CD4-positive, alpha-beta memory T cell (primary cell): Measurements from ENCODE around the gene BDNF. TPM values are rescaled to one million over a fixed set of nuclear protein-coding genes. Genes with fewer than 3 reads are reported as not detected.

Source experiments
- CTCF ChIA-PET: fragments of 350-600 bp; sonication (Branson Sonifier 250); formaldehyde crosslinking; loops from one replicate; lab custom pipeline; 2021; ENCODE audit warnings: inconsistent platforms; ENCODE audit not compliant: partially characterized antibody; lab: Charles Lee
- POLR2A ChIA-PET: fragments of 350-600 bp; sonication (Branson Sonifier 250); formaldehyde crosslinking; loops from one replicate; lab custom pipeline; 2021; ENCODE audit not compliant: partially characterized antibody; lab: Charles Lee
- DNase-seq, 5 donors: peaks; one replicate each; pipeline versions ENCODE4 v3.0.0 to v3.0.0-alpha.2; 2020 to 2022; ENCODE audit warnings: mixed read lengths in 1 of 5
- H3K27ac ChIP-seq: one replicate; pipeline ENCODE4 v1.7.0; 2013; ENCODE audit warnings: low read depth, low read length
- H3K27me3 ChIP-seq: 2 replicates; pipeline ENCODE4 v1.7.0; 2013; ENCODE audit warnings: mild to moderate bottlenecking, low read length, moderate library complexity; ENCODE audit not compliant: insufficient read depth
- H3K36me3 ChIP-seq: 2 replicates; pipeline ENCODE4 v1.7.0; 2013; ENCODE audit warnings: mild to moderate bottlenecking, low read length, moderate library complexity; ENCODE audit not compliant: insufficient read depth
- H3K4me1 ChIP-seq: 2 replicates; pipeline ENCODE4 v1.7.0; 2013; ENCODE audit warnings: mild to moderate bottlenecking, low read length, moderate library complexity; ENCODE audit not compliant: insufficient read depth
- H3K4me3 ChIP-seq, 2 donors: one replicate each; pipeline ENCODE4 v1.7.0; 2013; ENCODE audit warnings: low read length in 2 of 2, mild to moderate bottlenecking in 1 of 2
- H3K9me3 ChIP-seq, 2 donors: one replicate each; pipeline ENCODE4 v1.7.0; 2013; ENCODE audit warnings: low read length in 2 of 2, control low read depth in 1 of 2; ENCODE audit not compliant: control insufficient read depth in 1 of 2
- H3K27ac Mint-ChIP-seq, 7 donors: one replicate each; pipeline ENCODE4 v1.8.0; 2020 to 2021; ENCODE audit warnings: mixed read lengths in 7 of 7, mild to moderate bottlenecking in 6 of 7, inconsistent platforms in 3 of 7, moderate library complexity in 3 of 7
- H3K27me3 Mint-ChIP-seq, 2 donors: one replicate each; pipeline ENCODE4 v1.8.0; 2020 to 2021; ENCODE audit warnings: mixed read lengths in 2 of 2
- H3K36me3 Mint-ChIP-seq, 2 donors: one replicate each; pipeline ENCODE4 v1.8.0; 2020 to 2021; ENCODE audit warnings: mixed read lengths in 2 of 2, inconsistent platforms in 1 of 2, mild to moderate bottlenecking in 1 of 2
- H3K4me1 Mint-ChIP-seq, 4 donors: one replicate each; pipeline ENCODE4 v1.8.0; 2020 to 2021; ENCODE audit warnings: mixed read lengths in 4 of 4, mild to moderate bottlenecking in 1 of 4
- H3K4me3 Mint-ChIP-seq, 8 donors: one replicate each; pipeline ENCODE4 v1.8.0; 2020 to 2021; ENCODE audit warnings: mixed read lengths in 8 of 8, mild to moderate bottlenecking in 7 of 8, moderate library complexity in 6 of 8, inconsistent platforms in 3 of 8
- H3K9me3 Mint-ChIP-seq, 8 donors: one replicate each; pipeline ENCODE4 v1.8.0; 2020 to 2021; ENCODE audit warnings: mixed read lengths in 8 of 8, mild to moderate bottlenecking in 5 of 8, inconsistent platforms in 3 of 8, moderate library complexity in 1 of 8
- intact Hi-C: fragments of 100-400 bp; cut with micrococcal nuclease; formaldehyde crosslinking; loops from one replicate; pipeline ENCODE4 v1.15.1; 2023
- polyA plus RNA-seq, 2 donors: library from polyadenylated mRNA; unstranded; fragments of 300-500 nt; fragmentation: Illumina TruSeq; gene quantifications; one replicate each; pipeline ENCODE4 v1.2.3, GENCODE V29; 2021
- total RNA-seq, 2 experiments: library from RNA; stranded (reverse); gene quantifications; one replicate each; pipeline ENCODE4 v1.2.3, GENCODE V29; 2021

The BDNF gene
- total and polyA plus RNA-seq, 4 experiments from 2014 or later = not detected

DNA sequence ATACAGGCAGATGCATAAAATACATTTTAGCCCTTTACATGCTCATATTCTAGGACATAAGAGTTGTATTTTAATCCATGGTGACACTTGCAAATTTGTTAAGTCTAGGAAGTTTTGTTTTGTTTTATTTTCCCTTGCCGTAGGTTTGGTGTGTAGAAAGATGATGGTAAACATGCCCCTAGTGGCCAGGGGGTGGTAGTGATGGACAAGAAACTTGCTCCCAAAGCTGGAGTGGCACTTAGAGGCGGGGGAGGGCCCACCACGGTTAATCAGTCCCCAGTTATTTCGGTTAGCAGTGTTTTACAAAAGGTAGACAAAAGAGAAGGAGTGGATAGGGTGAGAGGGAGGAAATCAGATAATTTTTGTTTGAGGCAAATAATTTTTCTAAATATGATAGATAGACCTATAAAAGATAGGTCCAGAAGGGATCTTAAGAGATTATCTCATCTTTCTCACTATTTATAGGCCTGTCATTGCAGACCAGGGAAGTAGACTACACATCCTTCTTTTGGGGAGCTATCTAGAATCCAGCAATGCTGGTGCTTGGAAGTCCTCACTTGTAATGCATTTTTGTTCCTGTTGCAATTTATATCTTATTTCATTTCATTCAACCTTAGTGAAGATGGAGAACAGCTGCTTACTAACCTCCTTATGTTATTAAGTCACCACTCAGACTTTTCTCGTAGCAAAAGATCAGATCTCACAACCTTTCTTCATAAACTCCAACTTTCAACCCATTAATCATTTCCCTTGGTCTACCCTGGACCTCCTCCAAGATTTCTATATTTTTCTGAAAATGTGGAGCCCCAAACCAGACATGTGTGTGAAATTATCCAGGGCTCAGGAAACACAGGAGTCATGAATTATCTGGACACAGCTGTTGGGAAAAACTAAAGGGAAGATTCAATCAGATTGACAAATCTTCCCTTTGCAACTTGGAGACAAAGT is 5.9 kb upstream of the BDNF start:
- H3K9me3 Mint-ChIP-seq = peaks cover 0 to 2% (median 0%) of the 10 kb centered on the region in 8 donors
- H3K4me3 ChIP-seq = no peak overlapping the region
- peaks cover 3 to 11% (median 7%) of the 10 kb centered on the region in 4 donors for H3K4me1 Mint-ChIP-seq
- no peak overlapping the region for H3K27ac Mint-ChIP-seq
- no peaks in the 10 kb centered on the region for H3K9me3 ChIP-seq
- intact Hi-C loops = no loop called here
- H3K36me3 ChIP-seq = no peaks in the 10 kb centered on the region
- ChIA-PET POLR2A (no interaction called here), CTCF (no interaction called here)
- no peak for DNase-seq
- H3K27ac ChIP-seq = no peak overlapping the region
- peaks cover 6% of the 10 kb centered on the region for H3K27me3 ChIP-seq
- H3K36me3 Mint-ChIP-seq = no peaks in the 10 kb centered on the region
- H3K27me3 Mint-ChIP-seq = peaks cover 19 to 31% of the 10 kb centered on the region in 2 donors
- H3K4me1 ChIP-seq = no peaks in the 10 kb centered on the region
- H3K4me3 Mint-ChIP-seq = no peak overlapping the region

DNA sequence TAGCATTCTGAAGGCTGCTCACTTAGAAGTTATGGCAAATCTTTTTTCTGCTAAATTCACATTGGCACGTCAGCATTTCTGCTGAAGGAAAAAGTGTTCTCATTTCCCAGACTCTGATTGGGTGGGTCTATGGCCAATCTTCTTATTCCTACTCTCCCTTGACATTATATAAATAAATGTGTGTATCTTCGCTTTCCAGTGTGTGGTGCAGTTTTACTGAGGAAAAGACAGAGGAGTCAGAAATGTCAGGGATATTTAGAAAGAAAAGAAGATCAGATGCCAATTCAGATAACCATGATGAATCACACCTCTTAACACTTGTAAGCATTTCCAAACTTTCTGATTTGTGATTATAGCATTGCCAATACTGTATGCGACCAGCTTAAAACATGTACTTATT is 3.2 kb upstream of the BDNF start:
- CTCF ChIA-PET = no interaction called here
- H3K4me1 Mint-ChIP-seq = peaks cover 14 to 30% (median 24%) of the 10 kb centered on the region in 4 donors

DNA sequence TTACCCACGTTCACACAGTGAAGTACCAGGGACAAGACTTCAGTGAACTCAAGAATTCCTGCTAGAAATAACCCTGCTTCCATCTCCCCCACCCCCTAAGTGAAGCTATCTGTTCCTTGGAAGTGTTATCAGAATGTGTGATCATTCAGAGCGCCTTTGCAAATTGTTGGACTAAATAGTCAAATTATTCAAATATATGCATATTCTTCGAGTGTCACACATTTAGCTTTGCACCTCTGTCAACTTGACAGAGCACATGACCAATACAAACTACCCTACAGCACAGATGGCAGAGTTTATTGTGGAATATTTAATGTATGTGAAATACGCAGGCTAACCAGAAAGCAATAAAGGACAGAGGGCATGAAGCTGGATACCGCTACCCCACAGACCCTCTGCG is 2.6 kb upstream of the BDNF start:
- no peak for DNase-seq
- H3K4me1 ChIP-seq = peaks cover 16% of the 10 kb centered on the region
- Mint-ChIP-seq H3K4me1 (peaks cover 14 to 31% (median 24%) of the 10 kb centered on the region in 4 donors), H3K27me3 (peaks cover 40 to 51% of the 10 kb centered on the region in 2 donors), H3K27ac (no peak overlapping the region), H3K9me3 (no peaks in the 10 kb centered on the region), H3K4me3 (no peak overlapping the region), H3K36me3 (no peaks in the 10 kb centered on the region)
- no peak overlapping the region for H3K4me3 ChIP-seq
- ChIA-PET POLR2A (no interaction called here), CTCF (no interaction called here)
- H3K27ac ChIP-seq = no peak overlapping the region
- H3K9me3 ChIP-seq = no peaks in the 10 kb centered on the region
- no peaks in the 10 kb centered on the region for H3K36me3 ChIP-seq
- intact Hi-C loops = no loop called here
- peaks cover 16% of the 10 kb centered on the region for H3K27me3 ChIP-seq

More for the DNA sequence above, 3.2 kb upstream of the BDNF start:
- Histone ChIP-seq H3K4me1 (peaks cover 16% of the 10 kb centered on the region), H3K27ac (no peak overlapping the region), H3K36me3 (no peaks in the 10 kb centered on the region), H3K9me3 (no peaks in the 10 kb centered on the region), H3K27me3 (peaks cover 16% of the 10 kb centered on the region), H3K4me3 (no peak overlapping the region)
- H3K9me3 Mint-ChIP-seq = no peaks in the 10 kb centered on the region
- H3K36me3 Mint-ChIP-seq = no peaks in the 10 kb centered on the region
- peaks cover 36 to 49% of the 10 kb centered on the region in 2 donors for H3K27me3 Mint-ChIP-seq
- POLR2A ChIA-PET = no interaction called here
- no peak for DNase-seq
- H3K4me3 Mint-ChIP-seq = no peak overlapping the region
- no peak overlapping the region for H3K27ac Mint-ChIP-seq
- intact Hi-C loops = no loop called here

DNA sequence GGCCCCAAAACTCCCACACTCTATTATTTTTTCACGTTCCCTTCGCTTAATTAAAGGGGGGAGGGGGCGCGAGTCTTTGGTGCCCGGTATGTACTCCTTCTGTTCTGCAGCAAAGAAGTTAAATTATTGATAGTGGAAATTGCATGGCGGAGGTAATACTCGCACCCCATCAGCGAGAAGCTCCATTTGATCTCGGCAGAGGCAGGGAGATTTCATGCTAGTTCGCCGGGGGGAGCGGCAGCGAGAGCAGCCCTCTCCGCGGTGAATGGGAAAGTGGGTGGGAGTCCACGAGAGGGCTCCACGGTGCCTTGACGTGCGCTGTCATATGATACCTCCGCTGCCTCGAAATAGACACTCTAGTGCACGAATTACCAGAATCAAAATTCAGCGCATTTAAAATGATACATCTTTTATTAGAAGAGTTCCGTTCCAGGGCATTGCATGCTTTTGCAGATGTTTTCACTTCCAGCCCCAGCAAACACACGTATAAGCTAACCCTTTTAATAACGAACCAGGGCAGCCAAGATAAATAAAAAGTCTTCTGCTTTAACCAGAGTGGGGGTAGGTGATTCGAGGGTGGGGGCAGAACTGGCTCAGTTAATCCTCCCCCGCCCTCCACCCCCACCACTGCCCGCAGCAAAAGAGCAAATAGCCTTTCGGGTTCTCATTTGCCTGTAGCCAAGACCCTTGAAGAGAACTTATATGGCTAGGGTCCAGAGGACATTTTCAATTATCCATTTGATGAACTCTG is 1.3 kb upstream of the BDNF start:
- no peaks in the 10 kb centered on the region for H3K36me3 Mint-ChIP-seq
- CTCF ChIA-PET = no interaction called here
- Histone ChIP-seq H3K27ac (no peak overlapping the region), H3K4me1 (peaks cover 16% of the 10 kb centered on the region), H3K27me3 (peaks cover 16% of the 10 kb centered on the region), H3K4me3 (no peak overlapping the region), H3K9me3 (no peaks in the 10 kb centered on the region), H3K36me3 (no peaks in the 10 kb centered on the region)
- H3K9me3 Mint-ChIP-seq = peaks cover 0 to 3% (median 0%) of the 10 kb centered on the region in 8 donors
- H3K27ac Mint-ChIP-seq = no peak overlapping the region
- H3K4me1 Mint-ChIP-seq = peaks cover 14 to 31% (median 24%) of the 10 kb centered on the region in 4 donors
- peaks cover 47 to 56% of the 10 kb centered on the region in 2 donors for H3K27me3 Mint-ChIP-seq
- no peak for DNase-seq
- POLR2A ChIA-PET = no interaction called here
- intact Hi-C loops = no loop called here
- H3K4me3 Mint-ChIP-seq = peak overlapping the region; percentile 57 to 91 (median 79)

DNA sequence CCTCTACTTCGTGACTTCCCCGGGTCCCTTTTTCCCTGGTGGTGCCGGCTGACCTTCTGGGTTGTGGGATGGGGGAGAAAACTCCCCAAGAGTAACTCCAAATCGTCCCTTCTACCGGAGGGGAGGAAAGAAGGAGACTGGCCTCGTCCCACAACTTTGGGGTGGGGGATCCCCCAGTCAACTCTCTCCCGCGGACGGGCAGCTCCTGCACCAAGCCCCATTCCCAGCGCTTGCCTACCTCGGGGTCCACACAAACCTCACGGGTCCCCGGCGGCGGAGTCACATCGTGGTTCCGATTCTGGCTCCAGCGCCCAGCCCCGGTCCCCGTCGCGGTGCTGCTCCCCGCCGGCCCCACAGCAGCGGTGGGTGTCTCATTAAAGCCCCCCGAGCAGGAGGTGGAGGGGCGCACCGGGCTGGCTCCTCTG is 317 bp downstream of the BDNF start:
- no peak for DNase-seq
- Histone ChIP-seq H3K27ac (no peak overlapping the region), H3K36me3 (no peaks in the 10 kb centered on the region), H3K4me1 (peaks cover 16% of the 10 kb centered on the region), H3K27me3 (peaks cover 16% of the 10 kb centered on the region), H3K4me3 (no peak overlapping the region), H3K9me3 (no peaks in the 10 kb centered on the region)
- Mint-ChIP-seq H3K4me1 (peaks cover 14 to 31% (median 24%) of the 10 kb centered on the region in 4 donors), H3K36me3 (no peaks in the 10 kb centered on the region), H3K4me3 (peak overlapping the region in 2 of 8 donors; percentile 20 to 66), H3K9me3 (peaks cover 0 to 3% (median 0%) of the 10 kb centered on the region in 8 donors), H3K27me3 (peaks cover 53 to 60% of the 10 kb centered on the region in 2 donors), H3K27ac (no peak overlapping the region)
- ChIA-PET POLR2A (no interaction called here), CTCF (interaction anchor here (1.1 kb wide), 1 partner anchor 15 kb away, joined by 3 read pairs; no protein-coding TSS in a partner anchor)
- intact Hi-C loops = no loop called here

DNA sequence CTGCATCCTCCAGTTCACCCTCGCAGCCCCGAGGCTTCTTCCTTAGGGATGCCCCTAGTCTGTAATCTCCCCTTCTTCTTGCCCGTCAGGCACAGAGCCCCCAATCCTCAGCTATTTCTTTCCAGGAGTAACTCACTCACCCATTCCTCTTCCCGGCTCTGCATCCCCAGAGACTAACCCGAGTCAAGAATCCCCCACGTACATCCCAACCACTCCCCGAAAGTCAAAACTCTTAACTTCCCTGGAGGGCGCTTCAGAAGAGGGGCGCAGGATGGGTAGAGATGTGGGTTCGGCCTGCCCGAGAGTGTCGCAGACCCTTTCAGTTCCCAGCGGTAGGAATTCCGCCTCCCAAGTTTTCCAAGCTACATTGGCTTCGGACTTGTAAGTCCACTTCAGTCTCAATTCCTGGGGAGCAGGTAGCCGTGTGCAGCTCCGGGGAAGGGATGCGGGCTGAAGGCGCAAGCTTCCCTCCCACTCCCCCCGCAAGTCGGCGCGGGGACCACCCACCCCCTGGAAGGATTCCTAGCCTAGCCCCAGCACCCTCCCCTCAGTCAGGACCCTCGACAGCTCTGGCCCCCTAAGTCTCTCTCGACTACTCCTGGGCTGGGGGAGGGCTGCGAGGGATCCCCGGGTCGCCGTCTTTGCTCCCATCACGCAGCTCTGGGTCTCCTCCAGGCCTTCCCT is 871 bp downstream of the BDNF start:
- H3K4me1 Mint-ChIP-seq = peaks cover 14 to 31% (median 24%) of the 10 kb centered on the region in 4 donors
- ChIA-PET CTCF (interaction anchor here (1.0 to 1.3 kb wide), 3 partner anchors 11 to 975 kb away, joined by 3 to 5 read pairs (median 4); no protein-coding TSS in a partner anchor), POLR2A (no interaction called here)
- Histone ChIP-seq H3K27ac (no peak overlapping the region), H3K4me1 (peaks cover 16% of the 10 kb centered on the region), H3K4me3 (no peak overlapping the region), H3K9me3 (no peaks in the 10 kb centered on the region), H3K27me3 (peaks cover 16% of the 10 kb centered on the region), H3K36me3 (no peaks in the 10 kb centered on the region)
- no peak overlapping the region for H3K27ac Mint-ChIP-seq
- H3K4me3 Mint-ChIP-seq = peak overlapping the region; percentile 46 to 69 (median 64)
- intact Hi-C loops = no loop called here
- no peak for DNase-seq
- peaks cover 53 to 56% of the 10 kb centered on the region in 2 donors for H3K27me3 Mint-ChIP-seq
- peaks cover 0 to 3% (median 0%) of the 10 kb centered on the region in 8 donors for H3K9me3 Mint-ChIP-seq
- no peaks in the 10 kb centered on the region for H3K36me3 Mint-ChIP-seq
